Naive B cell (primary cell): Measurements from ENCODE around the gene MAST3. TPM values are rescaled to one million over a fixed set of nuclear protein-coding genes. Genes with fewer than 3 reads are reported as not detected.

Experiments used
- ATAC-seq, 2 donors: fragments of 150-1000 bp; cut with Tn5 transposase; 2 replicates each; pipeline ENCODE4 v1.10.0; 2021; ENCODE audit warnings: low read depth in 2 of 2, mild to moderate bottlenecking in 2 of 2, moderate library complexity in 2 of 2
- DNase-seq: peaks from one replicate; pipeline ENCODE4 v3.0.0; 2022
- H3K27ac Mint-ChIP-seq, 6 donors: one replicate each; pipeline ENCODE4 v1.8.0; 2020 to 2022; ENCODE audit warnings: mild to moderate bottlenecking in 6 of 6, mixed read lengths in 6 of 6, moderate library complexity in 5 of 6, inconsistent platforms in 2 of 6
- H3K27me3 Mint-ChIP-seq, 3 donors: one replicate each; pipeline ENCODE4 v1.8.0; 2021 to 2022; ENCODE audit warnings: mixed read lengths in 3 of 3, mild to moderate bottlenecking in 1 of 3
- H3K36me3 Mint-ChIP-seq, 2 donors: one replicate each; pipeline ENCODE4 v1.8.0; 2020 to 2022; ENCODE audit warnings: mixed read lengths in 2 of 2, inconsistent platforms in 1 of 2, mild to moderate bottlenecking in 1 of 2
- H3K4me1 Mint-ChIP-seq, 3 donors: one replicate each; pipeline ENCODE4 v1.8.0; 2020 to 2022; ENCODE audit warnings: mixed read lengths in 3 of 3, inconsistent platforms in 1 of 3, mild to moderate bottlenecking in 1 of 3, moderate library complexity in 1 of 3
- H3K4me3 Mint-ChIP-seq, 8 donors: one replicate each; pipeline ENCODE4 v1.8.0; 2020 to 2022; ENCODE audit warnings: mild to moderate bottlenecking in 8 of 8, mixed read lengths in 8 of 8, moderate library complexity in 8 of 8, inconsistent platforms in 2 of 8
- H3K9me3 Mint-ChIP-seq, 7 donors: one replicate each; pipeline ENCODE4 v1.8.0; 2020 to 2022; ENCODE audit warnings: mixed read lengths in 7 of 7, mild to moderate bottlenecking in 5 of 7, inconsistent platforms in 2 of 7, moderate library complexity in 1 of 7
- polyA plus RNA-seq, 6 donors: library from polyadenylated mRNA; unstranded; fragments of 300-500 nt; fragmentation: Illumina TruSeq; gene quantifications; one replicate each; pipeline ENCODE4 v1.2.3, GENCODE V29; 2021; ENCODE audit warnings: low read depth in 6 of 6

MAST3 gene
- polyA plus RNA-seq, 6 donors from 2014 or later = 9.3 to 20.6 (median 13.3) TPM

DNA sequence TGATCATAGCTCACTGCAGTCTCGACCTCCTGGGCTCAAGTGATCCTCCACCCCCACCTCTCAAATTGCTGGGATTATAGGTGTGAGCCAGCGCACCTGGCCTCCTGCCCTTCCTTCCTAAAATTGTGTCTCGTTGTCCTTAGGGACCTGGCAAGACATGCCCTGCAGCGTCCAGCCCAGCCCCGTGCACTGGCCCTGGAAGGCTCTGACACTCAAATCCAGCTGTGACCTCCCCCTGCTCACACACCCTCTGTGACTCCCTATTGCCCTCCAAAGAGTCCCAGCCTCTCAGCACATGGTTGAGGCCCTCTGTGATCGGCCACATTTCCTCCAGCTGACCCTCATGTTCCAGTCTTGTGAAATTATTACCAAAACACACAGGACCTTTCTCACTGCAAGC lies 100.4 kb downstream of the MAST3 start:
- ATAC-seq (no peak), DNase-seq (no peak)
- no peaks in the 10 kb centered on the region for H3K27me3 Mint-ChIP-seq
- no peaks in the 10 kb centered on the region for H3K9me3 Mint-ChIP-seq
- H3K4me1 Mint-ChIP-seq = peaks cover 26 to 30% (median 28%) of the 10 kb centered on the region in 3 donors
- H3K4me3 Mint-ChIP-seq = peak overlapping the region in 2 of 8 donors; percentile 47 to 58
- H3K27ac Mint-ChIP-seq = peak overlapping the region in 2 of 6 donors; percentile 56 to 88
- peaks cover 0 to 11% of the 10 kb centered on the region in 2 donors for H3K36me3 Mint-ChIP-seq

DNA sequence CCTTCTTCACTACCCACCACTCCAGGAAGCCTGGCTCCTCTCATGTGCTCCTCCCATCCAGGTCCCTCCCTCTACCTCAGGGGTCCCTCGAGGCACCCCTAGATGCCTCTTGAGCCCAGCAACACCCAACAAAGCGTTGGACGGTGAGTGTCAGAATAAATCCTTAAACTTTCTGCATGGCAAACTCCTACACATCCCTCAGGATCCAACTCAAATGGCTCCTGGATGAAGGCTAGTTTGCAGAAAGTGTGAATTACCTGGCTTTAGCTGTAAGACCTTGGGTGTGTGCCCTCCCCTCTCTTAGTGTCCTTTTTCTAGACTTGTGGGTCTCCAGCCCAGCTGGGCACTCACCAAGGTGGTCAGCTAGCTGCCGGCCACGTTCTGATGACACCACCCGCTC lies 100.8 kb downstream of the MAST3 start:
- DNase-seq (no peak), ATAC-seq (no peak)
- no peaks in the 10 kb centered on the region for H3K9me3 Mint-ChIP-seq
- peaks cover 28 to 32% (median 31%) of the 10 kb centered on the region in 3 donors for H3K4me1 Mint-ChIP-seq
- peak overlapping the region in 3 of 6 donors; percentile 12 to 56 (median 17) for H3K27ac Mint-ChIP-seq
- H3K27me3 Mint-ChIP-seq = no peaks in the 10 kb centered on the region
- peaks cover 0 to 11% of the 10 kb centered on the region in 2 donors for H3K36me3 Mint-ChIP-seq
- peak overlapping the region in 2 of 8 donors; percentile 47 to 58 for H3K4me3 Mint-ChIP-seq

Other genes starting within 250 kb of the MAST3 start
- gene JAK3, start 249.8 kb upstream of the MAST3 start, polyA plus RNA-seq = 10 to 100 TPM; 38.5 to 68.7 (median 56.0) TPM
- 1,000 to 10,000 TPM; 4,544 to 6,141 (median 5,279) TPM for gene RPL18A, start 237.9 kb upstream of the MAST3 start, polyA plus RNA-seq
- gene SLC5A5, start 225.8 kb upstream of the MAST3 start, polyA plus RNA-seq = under 1 TPM in 5 of 6 donors, not detected in 1; 0.07 to 0.80 (median 0.19) TPM
- 10 to 100 TPM; 29.7 to 47.4 (median 32.6) TPM for gene CCDC124, start 164.8 kb upstream of the MAST3 start, polyA plus RNA-seq
- gene KCNN1, start 130.7 kb upstream of the MAST3 start, polyA plus RNA-seq = under 1 TPM in 1 of 6 donors, not detected in 5; 0.27 TPM
- gene ARRDC2, start 89.6 kb upstream of the MAST3 start, polyA plus RNA-seq = 100 to 1,000 TPM in 1 of 6 donors, 10 to 100 TPM in 5; 47.7 to 110 (median 50.8) TPM
- gene IL12RB1, start 10.8 kb upstream of the MAST3 start, polyA plus RNA-seq = 10 to 100 TPM in 1 of 6 donors, 1 to 10 TPM in 5; 5.8 to 15.8 (median 8.1) TPM
- 1 to 10 TPM; 1.2 to 5.7 (median 2.3) TPM for gene PIK3R2, start 55.4 kb downstream of the MAST3 start, polyA plus RNA-seq
- gene IFI30, start 76.0 kb downstream of the MAST3 start, polyA plus RNA-seq = 100 to 1,000 TPM; 107 to 293 (median 206) TPM
- 10 to 100 TPM in 3 of 6 donors, 1 to 10 TPM in 3; 1.8 to 12.0 (median 10.2) TPM for gene MPV17L2, start 95.4 kb downstream of the MAST3 start, polyA plus RNA-seq
- gene RAB3A, start 106.3 kb downstream of the MAST3 start, polyA plus RNA-seq = 1 to 10 TPM in 3 of 6 donors, under 1 TPM in 3; 0.21 to 2.8 (median 0.80) TPM
- gene PDE4C, start 128.7 kb downstream of the MAST3 start, polyA plus RNA-seq = not detected
- 1 to 10 TPM in 3 of 6 donors, under 1 TPM in 2, not detected in 1; 0.69 to 1.9 (median 1.1) TPM for gene IQCN, start 176.7 kb downstream of the MAST3 start, polyA plus RNA-seq
- 100 to 1,000 TPM in 4 of 6 donors, 10 to 100 TPM in 2; 46.5 to 325 (median 154) TPM for gene JUND, start 183.8 kb downstream of the MAST3 start, polyA plus RNA-seq
- 100 to 1,000 TPM; 111 to 157 (median 123) TPM for gene LSM4, start 225.3 kb downstream of the MAST3 start, polyA plus RNA-seq
- 10 to 100 TPM in 2 of 6 donors, 1 to 10 TPM in 4; 4.0 to 11.8 (median 8.0) TPM for gene PGPEP1, start 242.8 kb downstream of the MAST3 start, polyA plus RNA-seq